KBM-7 (cell line): ENCODE results near the gene HACD1.
"Not testable (repeated sequence)": the region's sequence is repeated elsewhere in the genome, so short reads cannot be mapped to it uniquely, and the experiment has no call there.

Experiments used
- DNase-seq: peaks from one replicate; pipeline ENCODE4 v3.0.0-alpha.2; 2015
- in situ Hi-C: fragments of 300-500 bp; cut with MboI; formaldehyde crosslinking; loops from 2 replicates; pipeline ENCODE4 v1.14.3; 2020; ENCODE audit warnings: low sequenced_read_pairs, low pct_unique_long_range_greater_than_20kb, mixed read lengths

The HACD1 gene

DNA sequence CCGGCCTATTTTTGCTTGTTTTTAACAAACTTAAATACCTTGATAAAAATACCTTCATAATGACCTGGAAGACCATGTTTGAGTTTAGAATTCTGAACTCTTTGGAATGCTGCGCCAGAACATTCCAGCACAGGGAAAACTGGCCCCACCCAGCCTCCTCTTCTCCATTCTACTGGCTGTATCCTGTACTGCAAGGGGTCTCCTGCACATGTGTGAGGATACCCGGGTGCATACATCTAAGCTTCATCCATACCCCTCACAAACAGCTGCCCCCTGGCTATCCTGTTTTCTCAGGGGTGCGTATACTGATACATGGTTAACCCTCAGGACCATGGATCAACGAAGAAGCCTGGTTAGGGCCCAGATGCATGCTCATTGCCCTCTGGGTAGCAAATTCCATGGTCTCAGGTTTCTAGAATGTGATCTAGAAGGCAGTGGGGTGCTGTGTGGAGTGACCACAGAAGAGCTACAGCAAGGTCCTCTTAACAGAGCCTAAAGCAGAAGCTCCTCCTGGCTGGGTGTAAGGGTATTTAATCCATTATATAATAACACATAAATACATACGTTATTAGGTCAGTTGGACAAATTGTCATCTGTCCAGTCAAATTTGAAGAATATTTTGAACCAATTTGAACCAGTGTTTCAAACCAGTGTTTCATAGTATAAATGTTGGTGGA lies 26.1 kb downstream of the HACD1 start:
- in situ Hi-C loops: no loop called here
- DNase-seq: no peak

DNA sequence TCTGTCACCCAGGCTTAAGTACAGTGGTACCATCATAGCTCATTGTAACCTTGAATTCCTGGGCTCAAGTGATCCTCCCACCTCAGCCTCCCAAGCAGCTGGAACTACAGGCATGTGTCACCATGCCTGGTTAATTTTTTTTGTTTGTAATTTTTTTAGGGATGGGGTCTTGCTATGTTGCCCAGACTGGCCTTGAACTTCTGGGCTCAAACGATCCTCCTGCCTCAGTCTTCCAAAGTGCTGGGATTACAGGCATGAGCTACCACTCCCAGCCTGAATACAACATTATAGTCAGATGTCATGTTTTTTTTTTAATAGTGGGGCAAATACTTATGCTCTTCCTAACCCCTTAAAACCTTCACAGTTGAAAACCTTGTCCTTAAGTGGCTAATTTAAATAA lies 27.9 kb downstream of the HACD1 start:
- DNase-seq, in situ Hi-C loops: not testable (repeated sequence)

DNA sequence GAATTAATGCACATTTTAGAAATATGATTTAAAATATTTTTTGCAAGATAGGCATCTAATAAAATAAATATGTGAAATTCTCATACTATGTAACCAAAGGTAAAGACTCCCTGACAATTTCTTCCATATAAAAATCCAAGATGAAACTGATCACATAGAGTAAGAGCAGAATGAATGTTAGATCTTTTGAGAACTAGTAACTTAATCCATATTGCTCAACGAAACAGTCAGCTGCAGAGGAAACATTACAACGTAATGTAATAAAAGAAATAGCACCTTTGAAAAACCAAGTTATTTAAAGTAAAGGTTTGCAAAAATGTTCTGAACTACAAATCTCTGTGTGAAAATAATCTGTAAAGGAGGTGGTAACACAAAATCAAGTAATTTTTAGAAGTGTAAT lies 28.8 kb downstream of the HACD1 start:
- no peak for DNase-seq
- in situ Hi-C loops: no loop called here

DNA sequence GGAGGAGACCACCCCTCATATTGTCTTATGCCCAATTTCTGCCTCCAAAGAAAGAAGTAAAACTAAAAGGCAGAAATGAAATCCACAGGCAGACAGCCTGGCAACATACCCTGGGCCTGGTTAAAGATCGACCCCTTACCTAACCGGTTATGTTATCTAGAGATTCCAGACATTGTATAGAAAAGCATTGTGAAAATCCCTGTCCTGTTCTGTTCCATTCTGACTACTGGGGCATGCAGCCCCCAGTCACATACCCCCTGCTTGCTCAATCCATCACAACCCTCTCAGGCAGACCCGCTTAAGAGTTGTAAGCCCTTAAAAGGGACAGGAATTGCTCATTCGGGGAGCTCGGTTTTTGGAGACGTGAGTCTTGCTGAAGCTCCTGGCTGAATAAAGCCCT lies 29.9 kb downstream of the HACD1 start:
- DNase-seq, in situ Hi-C loops: not testable (repeated sequence)

DNA sequence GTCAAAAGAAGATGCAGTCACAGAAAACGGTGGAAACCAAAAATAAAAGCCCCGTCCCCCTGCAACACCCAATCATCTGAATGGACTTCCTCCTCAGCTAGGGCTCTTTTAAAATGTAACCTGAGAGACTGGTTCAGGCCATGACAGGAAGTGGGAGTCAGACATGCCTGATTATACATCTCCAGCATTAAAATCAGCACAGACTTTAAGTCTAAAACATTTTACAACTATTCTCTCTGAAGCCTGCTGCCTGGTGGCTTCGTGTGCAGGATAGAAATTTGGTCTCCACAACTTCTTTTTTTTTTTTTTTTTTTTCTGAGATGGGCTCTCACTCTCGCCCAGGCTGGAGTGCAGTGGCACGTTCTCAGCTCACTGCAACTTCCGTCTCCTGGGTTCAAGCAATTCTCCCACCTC lies 30.3 kb downstream of the HACD1 start:
- in situ Hi-C loops: no loop called here
- DNase-seq: peak; percentile 89

DNA sequence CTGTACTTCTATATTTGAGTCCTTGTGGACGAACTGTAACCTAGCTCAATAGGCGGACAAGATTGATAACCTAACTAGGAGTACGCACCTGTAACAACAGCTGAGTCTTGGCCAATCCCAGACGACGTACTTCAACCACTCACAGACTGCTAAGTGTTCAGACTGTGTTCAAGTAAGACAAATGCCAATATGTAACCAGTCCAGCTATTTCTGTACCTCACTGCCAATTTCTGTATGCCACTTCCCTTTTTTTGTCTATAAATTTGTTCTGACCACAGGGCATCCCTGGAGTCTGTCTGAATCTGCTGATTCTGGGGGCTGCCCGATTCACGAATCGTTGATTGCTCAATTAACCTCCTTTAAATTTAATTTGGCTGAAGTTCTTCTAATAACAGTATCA lies 32.2 kb downstream of the HACD1 start:
- DNase-seq: peak; percentile 78
- in situ Hi-C loops: no loop called here

DNA sequence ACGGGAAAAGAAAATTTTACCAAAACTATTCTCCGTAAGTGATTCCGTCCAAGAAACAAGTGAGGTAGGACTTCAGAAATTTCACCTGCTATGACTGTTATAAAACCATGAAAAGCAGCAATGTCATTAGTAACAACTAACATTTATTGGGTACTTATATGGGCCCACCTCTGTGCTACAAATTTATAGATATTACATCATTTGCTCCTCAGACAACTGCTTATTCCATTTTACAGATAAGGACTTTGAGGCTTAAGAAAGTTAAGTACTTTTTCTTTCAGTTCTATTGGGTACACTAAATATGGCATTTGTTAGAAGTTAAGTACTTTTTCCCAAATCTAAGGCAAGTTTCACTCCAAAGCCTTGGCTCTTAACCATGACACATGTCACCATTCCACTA lies 36.3 kb downstream of the HACD1 start:
- in situ Hi-C loops: no loop called here
- DNase-seq: no peak

DNA sequence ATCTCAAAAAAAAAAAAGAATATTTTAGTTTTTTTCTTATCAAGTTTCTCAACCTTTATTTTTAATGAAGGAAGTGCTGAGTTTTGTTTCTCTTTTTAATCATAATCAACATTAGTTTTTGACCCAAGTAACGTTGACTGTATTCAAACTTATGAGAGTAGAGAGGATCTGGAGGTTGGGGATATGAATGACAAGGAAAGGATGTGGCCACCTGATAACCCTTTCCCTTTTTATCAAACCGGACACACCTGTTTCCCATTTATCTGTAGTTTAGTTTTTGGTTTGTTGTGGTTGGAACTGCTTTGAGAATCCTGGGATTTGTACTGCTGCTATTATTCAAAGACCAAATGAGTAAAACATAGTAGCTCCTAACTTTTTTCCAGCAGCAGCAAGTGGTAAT lies 38.6 kb downstream of the HACD1 start:
- DNase-seq: peak; percentile 83
- in situ Hi-C loops: no loop called here

DNA sequence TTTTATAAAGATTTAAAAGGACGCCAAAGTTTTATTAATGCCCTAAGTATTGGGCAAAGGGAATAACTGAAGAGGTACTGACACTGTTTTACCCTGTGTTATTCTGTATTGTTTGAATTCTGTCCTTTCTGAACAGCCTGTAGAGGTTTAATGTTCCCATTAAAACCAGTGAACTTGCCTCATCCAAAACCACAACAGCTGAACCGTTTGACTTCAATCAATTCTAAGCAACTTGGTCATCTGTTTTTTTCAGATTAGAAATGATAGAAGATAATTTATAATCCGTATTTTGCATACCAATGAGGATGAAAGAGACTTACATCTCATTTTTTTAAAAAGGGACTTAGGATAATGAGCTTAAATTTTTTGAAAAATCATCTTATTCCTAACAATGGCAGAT lies 40.4 kb downstream of the HACD1 start:
- DNase-seq: no peak
- in situ Hi-C loops: no loop called here

DNA sequence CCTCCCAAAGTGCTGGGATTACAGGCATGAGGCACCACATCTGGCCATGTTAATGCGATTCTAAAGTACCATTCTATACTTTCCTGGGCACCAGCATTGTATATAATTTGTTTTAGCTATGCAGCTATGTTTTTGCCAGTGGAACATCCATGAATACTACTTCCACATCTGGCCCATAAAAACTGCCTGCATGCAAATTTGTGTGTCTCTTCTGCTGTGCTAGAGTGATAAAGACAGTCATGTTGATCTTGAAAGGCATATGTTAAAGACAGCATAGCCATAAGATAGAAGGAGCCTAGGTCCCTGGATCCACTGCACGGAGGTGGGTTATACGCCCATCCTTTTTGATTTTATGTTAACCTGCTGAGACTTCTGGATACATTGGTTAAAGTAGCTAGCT lies 52.3 kb downstream of the HACD1 start:
- DNase-seq: no peak
- in situ Hi-C loops: no loop called here

DNA sequence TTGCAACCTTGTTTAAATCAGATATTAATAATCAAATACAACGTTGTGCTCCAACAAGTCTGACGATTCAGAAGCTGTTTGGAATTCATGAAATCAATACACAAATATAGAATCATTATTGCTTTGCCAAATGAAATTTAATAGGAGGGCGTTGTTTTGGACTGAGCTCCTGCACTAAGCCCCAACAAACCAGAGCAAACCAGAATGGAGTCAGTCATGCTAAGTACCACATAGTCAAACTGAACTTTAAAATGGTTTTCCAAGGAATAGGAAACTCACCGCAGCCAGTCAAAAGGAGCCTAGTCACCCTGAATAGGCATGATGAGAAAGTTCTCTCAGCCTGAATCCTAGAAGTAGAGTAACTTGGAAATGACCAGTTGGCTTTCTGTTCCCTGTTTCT lies 53.7 kb downstream of the HACD1 start:
- no peak for DNase-seq
- in situ Hi-C loops: no loop called here

DNA sequence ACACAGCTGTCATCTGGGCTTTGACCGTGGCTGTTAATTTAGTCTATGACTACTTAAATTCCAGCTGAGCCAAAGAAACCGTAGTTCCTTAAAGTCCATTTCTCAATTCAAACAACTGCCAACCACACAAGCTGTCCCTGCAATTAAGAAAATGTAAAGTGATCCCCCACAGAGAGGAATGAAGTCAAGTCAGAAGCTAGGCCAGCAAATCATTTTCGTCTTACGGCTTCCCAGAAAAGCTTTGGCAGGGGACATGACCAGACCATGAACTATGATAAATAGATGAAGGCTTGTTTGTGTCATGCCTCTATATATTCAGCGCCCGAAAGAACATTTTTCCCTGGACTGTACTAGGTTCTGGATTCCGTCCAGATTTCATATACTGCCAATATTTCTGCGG lies 54.6 kb downstream of the HACD1 start:
- in situ Hi-C loops: no loop called here
- peak; percentile 83 for DNase-seq

DNA sequence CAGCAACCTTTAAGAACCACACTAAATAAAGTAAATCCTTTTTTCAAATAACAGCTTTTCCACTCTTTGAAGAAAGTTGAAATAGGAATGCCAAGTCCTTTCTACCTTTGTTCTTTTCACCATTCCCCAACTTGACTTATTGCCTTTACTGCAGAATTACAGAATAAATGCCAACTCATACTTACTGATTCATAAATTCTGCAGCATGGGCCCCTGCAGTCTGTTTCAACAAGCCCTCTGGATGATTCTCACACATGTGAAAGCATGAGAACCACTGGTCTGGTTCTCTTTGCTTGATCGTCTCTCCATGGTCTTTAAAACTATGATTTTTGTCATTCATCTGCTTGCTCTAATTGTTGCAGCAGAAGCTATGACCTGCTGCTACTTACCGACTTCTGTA lies 56.1 kb downstream of the HACD1 start:
- in situ Hi-C loops: no loop called here
- no peak for DNase-seq

DNA sequence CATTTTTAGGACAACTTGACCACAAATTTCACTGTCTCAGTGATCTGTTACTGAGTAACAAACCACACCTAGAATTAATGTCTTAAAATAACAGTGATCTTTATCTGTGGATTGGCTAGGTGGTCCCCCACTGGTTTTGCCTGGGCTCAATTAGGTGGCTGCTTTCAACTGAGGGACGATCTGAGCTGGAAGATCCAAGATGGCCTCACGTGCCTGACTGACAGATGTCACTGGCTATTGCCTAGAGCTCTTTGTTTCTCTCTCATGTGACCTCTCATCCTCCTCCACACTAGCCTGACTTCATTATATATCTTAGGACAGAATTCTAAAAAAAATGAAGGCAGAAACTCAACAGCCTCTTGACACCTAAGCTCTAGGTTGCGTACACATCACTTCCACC lies 59.7 kb downstream of the HACD1 start:
- in situ Hi-C loops: no loop called here
- no peak for DNase-seq

DNA sequence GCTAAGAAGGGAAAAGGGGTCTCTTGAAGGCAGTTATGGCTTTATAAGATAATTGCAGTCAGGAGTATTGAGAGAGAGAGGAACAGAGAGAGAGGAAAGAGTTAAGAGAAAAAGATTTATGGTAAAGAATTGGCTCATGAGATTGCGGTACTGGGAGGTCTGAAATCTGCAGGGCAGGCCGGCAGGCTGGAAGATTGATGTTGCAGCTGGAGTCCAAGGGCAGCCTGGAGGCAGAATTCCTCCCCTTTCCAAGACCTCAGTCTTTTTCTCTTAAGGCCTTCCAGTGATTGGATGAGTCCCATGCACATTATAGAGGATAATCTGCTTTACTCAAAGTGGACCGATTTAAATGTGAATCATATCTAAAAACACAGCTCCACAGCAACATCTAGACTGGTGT lies 68.4 kb downstream of the HACD1 start:
- in situ Hi-C loops: no loop called here

DNA sequence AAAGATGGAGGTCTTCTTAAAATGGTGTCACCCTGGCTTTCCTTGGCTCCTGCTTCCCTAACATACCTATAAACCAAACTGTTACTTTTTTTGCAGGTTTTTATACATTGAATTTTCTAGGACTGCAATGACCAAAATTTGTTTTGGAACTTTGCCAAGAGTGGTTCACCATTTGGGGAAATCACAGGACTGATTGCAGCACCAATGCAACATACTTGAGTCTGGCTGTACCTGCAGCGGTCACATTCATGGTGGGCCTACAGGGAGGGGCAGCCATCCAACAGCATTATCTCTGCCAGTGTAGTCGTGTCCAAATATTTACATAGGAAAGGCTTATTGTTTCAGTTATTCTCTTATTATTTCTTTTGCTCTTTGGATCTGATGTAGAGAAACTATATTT lies 69.0 kb downstream of the HACD1 start:
- DNase-seq: no peak
- in situ Hi-C loops: no loop called here

More for the DNA sequence above, 68.4 kb downstream of the HACD1 start:
- no peak for DNase-seq

DNA sequence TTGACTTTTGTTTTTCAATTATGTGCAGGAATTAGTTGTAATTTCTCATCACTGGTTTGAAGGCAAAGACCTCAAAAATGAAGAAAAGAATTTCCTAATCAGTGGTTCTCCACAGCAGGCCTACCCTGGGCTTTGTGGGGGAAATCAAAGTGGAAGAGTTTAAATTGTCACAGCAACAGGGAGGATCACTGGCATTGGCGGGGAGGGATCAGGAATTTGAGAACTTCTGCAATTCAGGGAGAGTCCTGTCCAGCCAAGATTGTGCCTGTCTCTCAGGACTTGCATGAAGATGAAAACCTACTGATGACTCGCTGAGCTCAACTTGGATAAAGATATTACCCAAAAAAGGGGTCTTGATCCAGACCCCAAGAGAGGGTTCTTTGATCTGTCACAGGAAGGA lies 70.1 kb downstream of the HACD1 start:
- in situ Hi-C loops: no loop called here
- no peak for DNase-seq

DNA sequence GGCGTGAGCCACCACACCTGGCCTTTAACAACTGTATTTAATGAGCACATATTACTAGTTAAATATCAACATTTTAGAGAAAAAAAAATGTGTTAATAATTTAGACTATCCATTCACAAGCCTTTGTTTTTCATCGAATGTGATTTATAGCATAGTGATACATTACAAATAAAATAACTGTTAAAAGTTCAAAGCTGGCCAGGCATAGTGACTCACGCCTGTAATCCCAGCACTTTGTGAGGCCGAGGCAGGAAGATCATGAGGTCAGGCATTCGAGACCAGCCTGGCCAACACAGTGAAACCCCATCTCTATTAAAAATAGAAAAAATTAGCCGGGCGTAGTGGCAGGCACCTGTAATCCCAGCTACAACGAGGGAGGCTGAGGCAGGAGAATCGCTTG lies 72.7 kb downstream of the HACD1 start:
- in situ Hi-C loops: no loop called here
- no peak for DNase-seq
